ENCODE measurements around the gene APMAP.

Gene APMAP

GRCh38 chr20:24917797-24918578, 74.6 kb downstream of the APMAP start:
- Histone ChIP-seq H3K36me3 (ENCODE audit: control insufficient read depth, insufficient read depth, low read length) (no peaks in the 10 kb centered on the region), H3K27me3 (replicated peaks; ENCODE audit: control insufficient read depth, insufficient read depth, low read length, poor library complexity, severe bottlenecking) (no peaks in the 10 kb centered on the region), H3K9me3 (ENCODE audit: control insufficient read depth, low read length) (no peaks in the 10 kb centered on the region), H3K27ac (ENCODE audit: insufficient read depth, low read length, poor library complexity, severe bottlenecking) (no peak overlapping the region), H3K4me3 (ENCODE audit: insufficient read depth, low read depth, low read length, poor library complexity, severe bottlenecking) (no peak overlapping the region), H3K4me1 (ENCODE audit: control insufficient read depth, insufficient read depth, low read length, poor library complexity, severe bottlenecking) (no peaks in the 10 kb centered on the region)
- no peak for DNase-seq

- no peak overlapping the region for H3K4me3 ChIP-seq (ENCODE audit: insufficient read depth, low read depth, low read length, poor library complexity, severe bottlenecking)
- no peaks in the 10 kb centered on the region for H3K27me3 ChIP-seq (replicated peaks; ENCODE audit: control insufficient read depth, insufficient read depth, low read length, poor library complexity, severe bottlenecking)
- H3K36me3 ChIP-seq (ENCODE audit: control insufficient read depth, insufficient read depth, low read length): no peaks in the 10 kb centered on the region
- H3K4me1 ChIP-seq (ENCODE audit: control insufficient read depth, insufficient read depth, low read length, poor library complexity, severe bottlenecking): no peaks in the 10 kb centered on the region
- DNase-seq: no peak
- no peaks in the 10 kb centered on the region for H3K9me3 ChIP-seq (ENCODE audit: control insufficient read depth, low read length)
- no peak overlapping the region for H3K27ac ChIP-seq (ENCODE audit: insufficient read depth, low read length, poor library complexity, severe bottlenecking)
These were observed 75.5 kb downstream of the APMAP start for GRCh38 chr20:24917056-24917455.

- Histone ChIP-seq H3K36me3 (ENCODE audit: control insufficient read depth, insufficient read depth, low read length) (no peaks in the 10 kb centered on the region), H3K4me1 (ENCODE audit: control insufficient read depth, insufficient read depth, low read length, poor library complexity, severe bottlenecking) (no peaks in the 10 kb centered on the region), H3K9me3 (ENCODE audit: control insufficient read depth, low read length) (no peaks in the 10 kb centered on the region), H3K27ac (ENCODE audit: insufficient read depth, low read length, poor library complexity, severe bottlenecking) (no peak overlapping the region), H3K27me3 (replicated peaks; ENCODE audit: control insufficient read depth, insufficient read depth, low read length, poor library complexity, severe bottlenecking) (no peaks in the 10 kb centered on the region), H3K4me3 (ENCODE audit: insufficient read depth, low read depth, low read length, poor library complexity, severe bottlenecking) (no peak overlapping the region)
- no peak for DNase-seq
These were observed 76.1 kb downstream of the APMAP start for GRCh38 chr20:24916412-24916811.

GRCh38 chr20:24915892-24916291, 76.7 kb downstream of the APMAP start:
- no peaks in the 10 kb centered on the region for H3K4me1 ChIP-seq (ENCODE audit: control insufficient read depth, insufficient read depth, low read length, poor library complexity, severe bottlenecking)
- no peaks in the 10 kb centered on the region for H3K27me3 ChIP-seq (replicated peaks; ENCODE audit: control insufficient read depth, insufficient read depth, low read length, poor library complexity, severe bottlenecking)
- H3K27ac ChIP-seq (ENCODE audit: insufficient read depth, low read length, poor library complexity, severe bottlenecking): no peak overlapping the region
- H3K4me3 ChIP-seq (ENCODE audit: insufficient read depth, low read depth, low read length, poor library complexity, severe bottlenecking): no peak overlapping the region
- H3K9me3 ChIP-seq (ENCODE audit: control insufficient read depth, low read length): no peaks in the 10 kb centered on the region
- DNase-seq: no peak
- H3K36me3 ChIP-seq (ENCODE audit: control insufficient read depth, insufficient read depth, low read length): no peaks in the 10 kb centered on the region

GRCh38 chr20:24915440-24915839, 77.1 kb downstream of the APMAP start:
- no peak overlapping the region for H3K4me3 ChIP-seq (ENCODE audit: insufficient read depth, low read depth, low read length, poor library complexity, severe bottlenecking)
- no peaks in the 10 kb centered on the region for H3K9me3 ChIP-seq (ENCODE audit: control insufficient read depth, low read length)
- no peaks in the 10 kb centered on the region for H3K4me1 ChIP-seq (ENCODE audit: control insufficient read depth, insufficient read depth, low read length, poor library complexity, severe bottlenecking)
- H3K27me3 ChIP-seq (replicated peaks; ENCODE audit: control insufficient read depth, insufficient read depth, low read length, poor library complexity, severe bottlenecking): no peaks in the 10 kb centered on the region
- no peak overlapping the region for H3K27ac ChIP-seq (ENCODE audit: insufficient read depth, low read length, poor library complexity, severe bottlenecking)
- no peaks in the 10 kb centered on the region for H3K36me3 ChIP-seq (ENCODE audit: control insufficient read depth, insufficient read depth, low read length)
- DNase-seq: no peak

DNA sequence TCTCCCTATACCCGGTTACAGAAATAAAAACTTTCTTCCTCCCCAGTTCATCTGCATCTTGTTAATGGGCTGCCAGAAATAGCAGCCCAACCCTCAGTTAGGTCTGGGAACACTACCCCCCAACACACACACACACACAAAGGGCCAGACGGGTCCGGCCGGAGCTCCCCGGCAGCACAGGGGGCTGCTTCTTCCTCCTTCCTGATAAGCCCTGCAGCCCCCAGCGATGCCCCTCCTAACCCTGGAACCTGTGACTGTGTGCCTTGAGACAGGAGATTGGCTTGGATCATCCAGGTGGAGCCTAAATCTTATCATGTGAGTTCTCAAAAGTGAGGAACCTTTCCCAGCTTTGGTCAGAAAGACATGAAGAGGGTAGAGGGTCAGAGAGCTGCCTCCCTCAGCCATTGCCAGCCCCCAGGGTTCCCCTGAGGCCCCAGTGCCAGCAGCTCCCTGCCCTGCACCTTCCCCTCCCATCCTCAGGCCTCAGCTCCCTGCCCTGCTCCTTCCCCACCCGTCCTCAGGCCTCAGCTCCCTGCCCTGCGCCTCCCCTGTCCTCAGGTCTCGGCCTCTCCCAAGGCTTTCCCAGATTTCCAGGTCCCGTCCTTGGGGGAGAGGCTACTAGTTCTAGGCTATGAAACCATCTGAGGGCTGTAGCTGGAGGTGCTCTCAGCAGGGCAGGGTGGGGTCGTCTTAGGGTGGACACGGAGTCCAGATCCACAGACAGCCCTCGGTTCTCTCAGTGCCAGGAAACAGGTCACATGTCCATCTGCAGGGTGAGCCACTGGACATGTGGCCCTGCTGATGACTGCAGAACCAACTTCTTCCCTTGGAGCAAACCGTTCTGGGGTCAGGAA, 77.9 kb downstream of the APMAP start:
- Histone ChIP-seq H3K4me3 (ENCODE audit: insufficient read depth, low read depth, low read length, poor library complexity, severe bottlenecking) (no peak overlapping the region), H3K36me3 (ENCODE audit: control insufficient read depth, insufficient read depth, low read length) (no peaks in the 10 kb centered on the region), H3K4me1 (ENCODE audit: control insufficient read depth, insufficient read depth, low read length, poor library complexity, severe bottlenecking) (no peaks in the 10 kb centered on the region), H3K27me3 (replicated peaks; ENCODE audit: control insufficient read depth, insufficient read depth, low read length, poor library complexity, severe bottlenecking) (no peaks in the 10 kb centered on the region), H3K9me3 (ENCODE audit: control insufficient read depth, low read length) (no peaks in the 10 kb centered on the region), H3K27ac (ENCODE audit: insufficient read depth, low read length, poor library complexity, severe bottlenecking) (no peak overlapping the region)
- no peak for DNase-seq

DNA sequence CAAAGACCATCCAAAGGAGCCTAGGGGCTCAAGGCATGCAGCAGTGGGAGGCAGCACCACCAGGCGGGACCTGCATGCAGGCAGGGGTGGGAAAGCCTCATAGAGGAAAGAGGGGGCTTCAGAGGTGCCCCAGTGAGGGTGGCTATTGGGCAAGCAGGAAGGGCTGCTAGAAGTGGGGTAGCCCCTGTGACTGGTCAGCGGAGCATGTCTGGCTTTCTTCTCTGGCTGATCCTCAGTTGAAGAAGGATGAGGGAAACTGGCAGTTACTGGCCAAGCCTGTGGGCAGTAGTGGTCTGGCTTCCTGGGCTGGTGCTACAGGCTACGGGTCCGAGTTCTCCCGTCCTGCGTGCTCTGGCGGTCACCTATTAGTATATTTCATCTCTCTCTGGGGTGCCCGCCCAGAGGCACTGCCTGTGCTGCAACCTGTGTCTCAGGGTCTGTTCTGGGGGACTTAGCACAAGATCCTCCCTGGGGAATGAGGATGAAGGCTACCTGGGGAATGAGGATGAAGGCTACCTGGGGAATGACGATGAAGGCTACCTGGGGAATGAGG, 79.4 kb downstream of the APMAP start:
- DNase-seq: no peak
- H3K4me1 ChIP-seq (ENCODE audit: control insufficient read depth, insufficient read depth, low read length, poor library complexity, severe bottlenecking): no peaks in the 10 kb centered on the region
- no peak overlapping the region for H3K27ac ChIP-seq (ENCODE audit: insufficient read depth, low read length, poor library complexity, severe bottlenecking)
- H3K36me3 ChIP-seq (ENCODE audit: control insufficient read depth, insufficient read depth, low read length): no peaks in the 10 kb centered on the region
- no peak overlapping the region for H3K4me3 ChIP-seq (ENCODE audit: insufficient read depth, low read depth, low read length, poor library complexity, severe bottlenecking)
- no peaks in the 10 kb centered on the region for H3K27me3 ChIP-seq (replicated peaks; ENCODE audit: control insufficient read depth, insufficient read depth, low read length, poor library complexity, severe bottlenecking)
- no peaks in the 10 kb centered on the region for H3K9me3 ChIP-seq (ENCODE audit: control insufficient read depth, low read length)

Measured in effector memory CD4-positive, alpha-beta T cell (primary cell).